Peyer's patch (tissue), 4 donors: Measurements from ENCODE around the gene UBR3.

Experiments
- CTCF ChIP-seq, 6 experiments: fragments of 450-650 bp in 4 of 6; fragments of 200-600 bp in 2 of 6; sonication (generic) in 1 of 6; IDR thresholded peaks; one replicate each; pipeline ENCODE4 v1.5.1; 2017 to 2019; ENCODE audit warnings: antibody characterized with exemption in 6 of 6, mild to moderate bottlenecking in 3 of 6, moderate library complexity in 1 of 6
- POLR2A ChIP-seq, 2 donors: fragments of 450-650 bp; IDR thresholded peaks; one replicate each; pipeline ENCODE4 v1.5.1; 2017; ENCODE audit warnings: antibody characterized with exemption in 2 of 2, mild to moderate bottlenecking in 2 of 2, moderate library complexity in 2 of 2

GRCh38 chr2:170044751-170045478 lies 217.7 kb downstream of the UBR3 start:
- TF ChIP-seq CTCF (IDR thresholded peaks at IDR 0.05) (no peak), POLR2A (IDR thresholded peaks at IDR 0.05) (no peak)
